ENCODE data around the gene SLC5A10.
"Not testable (repeated sequence)": the region's sequence is repeated elsewhere in the genome, so short reads cannot be mapped to it uniquely, and the experiment has no call there.

SLC5A10 gene

GRCh38 chr17:19046782-19047375, 94.9 kb downstream of the SLC5A10 start, which contains the start of gene GRAP:
Gene GRAP (minus strand): TSS chr17:19046957. CDS start chr17:19046926, 31 bp downstream.
- H3K27ac ChIP-seq: not testable (repeated sequence)

DNA sequence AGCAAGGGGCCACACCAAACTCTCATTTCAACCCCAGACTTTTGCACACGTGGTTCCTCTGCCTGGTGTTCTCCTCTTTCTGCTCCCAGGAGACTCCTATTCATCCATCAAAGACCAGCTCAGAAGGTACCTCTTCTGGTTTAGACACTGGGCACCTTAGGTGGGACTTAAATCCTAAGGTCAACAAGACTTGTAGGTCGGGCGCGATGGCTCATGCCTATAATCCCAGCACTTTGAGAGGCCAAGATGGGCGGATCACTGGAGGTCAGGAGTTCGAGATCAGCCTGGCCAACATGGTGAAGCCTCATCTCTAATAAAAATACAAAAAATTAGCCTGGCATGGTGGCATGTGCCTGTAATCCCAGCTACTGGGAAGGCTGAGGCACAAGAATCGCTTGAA, 95.5 kb downstream of the SLC5A10 start:
- not testable (repeated sequence) for H3K27ac ChIP-seq

DNA sequence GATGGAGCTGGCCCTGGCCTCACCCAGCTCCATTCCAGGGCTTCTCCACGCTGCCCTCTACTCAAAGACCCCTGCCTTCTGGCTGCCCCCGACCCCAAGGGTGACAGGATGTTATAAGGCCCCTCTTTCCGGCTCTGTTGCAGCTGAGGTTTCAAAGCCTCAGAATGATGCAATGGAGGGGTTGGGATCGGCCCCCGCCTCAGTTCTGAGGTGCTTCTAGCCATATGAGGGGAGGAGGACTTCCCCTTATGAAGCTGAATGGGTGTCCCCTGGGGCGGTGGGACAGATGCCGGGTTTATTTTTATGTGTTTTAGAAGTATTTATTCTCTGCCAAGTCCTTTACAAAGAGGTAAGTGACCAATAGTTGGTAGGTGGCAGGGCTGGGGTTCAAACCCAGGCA, 96.9 kb downstream of the SLC5A10 start:
- not testable (repeated sequence) for H3K27ac ChIP-seq

- not testable (repeated sequence) for H3K27ac ChIP-seq
These were observed 103.5 kb downstream of the SLC5A10 start for GRCh38 chr17:19055447-19055846.

DNA sequence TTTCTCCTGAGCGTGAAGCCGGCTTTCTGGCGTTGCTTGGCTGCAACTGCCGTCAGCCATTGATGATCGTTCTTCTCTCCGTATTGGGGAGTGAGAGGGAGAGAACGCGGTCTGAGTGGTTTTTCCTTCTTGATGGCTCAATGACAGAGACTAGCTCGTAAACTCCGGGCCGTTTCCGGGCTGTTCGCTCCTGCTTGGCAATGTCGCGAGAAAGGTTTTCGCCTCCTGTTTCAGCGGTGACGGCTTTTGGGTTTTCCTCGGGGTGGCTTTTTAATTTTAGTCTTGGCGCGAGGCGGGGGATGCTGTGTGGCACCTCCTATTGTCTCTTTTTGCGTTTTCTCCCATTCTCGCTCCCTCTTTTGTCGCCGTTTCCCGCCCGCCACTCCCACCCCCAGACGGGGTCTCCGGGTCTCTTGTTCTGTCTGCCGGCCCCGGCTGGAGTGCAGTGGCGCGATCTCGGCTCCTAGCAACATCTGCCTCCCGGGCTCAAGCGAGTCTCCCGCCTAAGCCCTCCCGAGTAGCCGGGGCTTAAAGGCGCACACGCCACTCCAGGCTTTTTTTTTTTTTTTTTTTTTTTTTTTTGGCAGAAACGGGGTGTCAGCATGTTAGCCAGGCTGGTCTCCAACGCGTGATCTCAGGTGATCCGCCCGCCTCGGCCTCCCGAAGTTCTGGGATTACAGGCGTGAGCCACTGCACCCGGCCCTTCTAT, 110.2 kb downstream of the SLC5A10 start:
- H3K27ac ChIP-seq: not testable (repeated sequence)

DNA sequence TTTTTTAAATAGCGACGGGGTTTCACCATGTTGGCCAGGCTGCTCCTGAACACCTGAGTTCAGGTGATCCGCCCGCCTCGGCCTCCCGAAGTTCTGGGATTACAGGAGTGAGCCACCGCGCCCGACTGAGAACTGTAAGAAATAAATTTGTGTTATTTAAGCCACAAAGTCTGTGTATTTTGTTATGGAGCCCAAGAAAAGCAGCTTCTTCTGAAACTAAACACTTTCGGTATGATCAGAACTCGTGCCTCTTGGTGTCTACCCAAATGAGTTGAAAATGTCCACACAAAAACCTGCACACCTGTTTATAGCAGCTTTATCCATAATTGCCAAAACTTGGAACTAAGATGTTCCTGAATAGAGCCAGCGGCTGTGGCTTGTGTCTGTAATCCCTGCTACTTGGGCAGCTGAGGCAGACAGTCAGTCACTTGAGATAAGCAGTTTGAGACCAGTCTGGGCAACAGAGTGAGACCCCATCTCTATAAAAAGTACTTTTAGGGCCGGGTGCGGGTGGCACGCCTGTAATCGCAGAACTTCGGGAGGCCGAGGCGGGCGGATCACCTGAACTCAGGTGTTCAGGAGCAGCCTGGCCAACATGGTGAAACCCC, 110.9 kb downstream of the SLC5A10 start:
- not testable (repeated sequence) for H3K27ac ChIP-seq

GRCh38 chr17:19063326-19063956, 111.5 kb downstream of the SLC5A10 start:
- H3K27ac ChIP-seq: not testable (repeated sequence)

- not testable (repeated sequence) for H3K27ac ChIP-seq
These were observed 112.4 kb downstream of the SLC5A10 start for GRCh38 chr17:19064378-19064777.

GRCh38 chr17:19070318-19071168, 118.6 kb downstream of the SLC5A10 start:
- not testable (repeated sequence) for H3K27ac ChIP-seq

Measured in C4-2B (cell line).